ENCODE data around the gene CCL18.
"Not testable (repeated sequence)": the region's sequence is repeated elsewhere in the genome, so short reads cannot be mapped to it uniquely, and the experiment has no call there.

- TF ChIP-seq, protein P1, sequence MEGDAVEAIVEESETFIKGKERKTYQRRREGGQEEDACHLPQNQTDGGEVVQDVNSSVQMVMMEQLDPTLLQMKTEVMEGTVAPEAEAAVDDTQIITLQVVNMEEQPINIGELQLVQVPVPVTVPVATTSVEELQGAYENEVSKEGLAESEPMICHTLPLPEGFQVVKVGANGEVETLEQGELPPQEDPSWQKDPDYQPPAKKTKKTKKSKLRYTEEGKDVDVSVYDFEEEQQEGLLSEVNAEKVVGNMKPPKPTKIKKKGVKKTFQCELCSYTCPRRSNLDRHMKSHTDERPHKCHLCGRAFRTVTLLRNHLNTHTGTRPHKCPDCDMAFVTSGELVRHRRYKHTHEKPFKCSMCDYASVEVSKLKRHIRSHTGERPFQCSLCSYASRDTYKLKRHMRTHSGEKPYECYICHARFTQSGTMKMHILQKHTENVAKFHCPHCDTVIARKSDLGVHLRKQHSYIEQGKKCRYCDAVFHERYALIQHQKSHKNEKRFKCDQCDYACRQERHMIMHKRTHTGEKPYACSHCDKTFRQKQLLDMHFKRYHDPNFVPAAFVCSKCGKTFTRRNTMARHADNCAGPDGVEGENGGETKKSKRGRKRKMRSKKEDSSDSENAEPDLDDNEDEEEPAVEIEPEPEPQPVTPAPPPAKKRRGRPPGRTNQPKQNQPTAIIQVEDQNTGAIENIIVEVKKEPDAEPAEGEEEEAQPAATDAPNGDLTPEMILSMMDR (IDR thresholded peaks at IDR 0.05), result not testable (repeated sequence)
- not testable (repeated sequence) for TF ChIP-seq POLR2A (IDR thresholded peaks at IDR 0.05; ENCODE audit: low read length); HDAC2 (IDR thresholded peaks at IDR 0.05); KDM1A (IDR thresholded peaks at IDR 0.05; ENCODE audit: low read depth); ESRRA (IDR thresholded peaks at IDR 0.05; ENCODE audit: borderline replicate concordance, low read length); FOSB (CRISPR knock-in tag; IDR thresholded peaks at IDR 0.05); POLR2AphosphoS2 (conservative IDR thresholded peaks at IDR 0.05; ENCODE audit: low read length); EHMT2 (IDR thresholded peaks at IDR 0.05; ENCODE audit: low read depth)
These were observed 34.9 kb downstream of the CCL18 start for GRCh38 chr17:36099004-36099403.
